Liver (tissue), 3 donors: ENCODE data around the gene IL31RA.

Experiments used
- CTCF ChIP-seq: fragments of 150-350 bp; IDR thresholded peaks from 2 replicates; pipeline ENCODE4 v1.5.1; 2017; ENCODE audit warnings: improper control_type of control experiment, low read depth, low read length; ENCODE audit not compliant: missing input control
- EGR1 ChIP-seq, 2 donors: IDR thresholded peaks; 2 replicates each; pipeline ENCODE4 v1.6.1; 2016 to 2018; ENCODE audit warnings: antibody characterized with exemption in 2 of 2, low read depth in 2 of 2
- GABPA ChIP-seq, 2 donors: IDR thresholded peaks in 1 of 2; conservative IDR thresholded peaks in 1 of 2; 2 replicates each; pipeline ENCODE4 v1.6.1; 2016; ENCODE audit warnings: antibody characterized with exemption in 2 of 2, mild to moderate bottlenecking in 1 of 2, moderate library complexity in 1 of 2
- HNF4A ChIP-seq, 2 donors: conservative IDR thresholded peaks; 2 replicates each; pipeline ENCODE4 v1.6.1; 2016; ENCODE audit warnings: antibody characterized with exemption in 2 of 2, mild to moderate bottlenecking in 2 of 2
- SP1 ChIP-seq: IDR thresholded peaks from 2 replicates; pipeline ENCODE4 v1.6.1; 2018; ENCODE audit warnings: antibody characterized with exemption, mild to moderate bottlenecking
- TF ChIP-seq, protein P1 (sequence below): IDR thresholded peaks from 2 replicates; pipeline ENCODE4 v1.6.1; 2016; ENCODE audit warnings: antibody characterized with exemption
- donor health status: healthy.
- donor health status: healthy.

DNA sequence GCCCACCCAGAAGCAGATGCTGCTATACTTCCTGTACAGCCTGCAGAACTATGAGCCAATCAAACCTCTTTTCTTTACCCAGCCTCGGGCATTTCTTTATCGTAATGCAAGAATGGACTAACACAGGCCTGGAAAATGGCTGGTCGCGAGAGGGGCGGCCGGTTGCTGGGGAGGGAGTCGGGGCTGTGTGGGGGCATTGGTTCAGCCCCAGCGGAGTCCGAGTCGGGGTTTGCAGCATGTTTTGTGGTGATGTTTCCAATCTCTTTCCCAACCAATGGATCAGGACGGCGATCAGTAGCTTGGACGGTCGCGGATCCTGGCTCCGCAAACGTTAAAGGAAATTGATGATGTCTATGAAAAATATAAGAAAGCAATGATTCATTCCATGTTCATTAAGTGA is 18.7 kb upstream of the IL31RA start:
- TF ChIP-seq CTCF (no peak), GABPA (IDR thresholded peaks at IDR 0.05 in 1 of 2, conservative IDR thresholded peaks at IDR 0.05 in 1 of 2) (no peak), HNF4A (conservative IDR thresholded peaks at IDR 0.05) (no peak), EGR1 (IDR thresholded peaks at IDR 0.05; ENCODE audit: low read depth in 2 of 2) (no peak), SP1 (no peak)
- TF ChIP-seq, protein P1, sequence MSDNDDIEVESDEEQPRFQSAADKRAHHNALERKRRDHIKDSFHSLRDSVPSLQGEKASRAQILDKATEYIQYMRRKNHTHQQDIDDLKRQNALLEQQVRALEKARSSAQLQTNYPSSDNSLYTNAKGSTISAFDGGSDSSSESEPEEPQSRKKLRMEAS = no peak
